Myocyte (in vitro differentiated cells): ENCODE measurements around the gene MTHFR. TPM values are rescaled to one million over a fixed set of nuclear protein-coding genes. Genes with fewer than 3 reads are reported as not detected.

Source experiments
- DNase-seq: peaks from one replicate; pipeline ENCODE4 v3.0.0-alpha.2; 2012; ENCODE audit warnings: low read depth
- polyA plus RNA-seq: library from polyadenylated mRNA; unstranded; fragments of >200 nt; gene quantifications from one replicate; pipeline ENCODE4 v1.2.1, GENCODE V29; 2012; ENCODE audit warnings: missing spikeins
- total RNA-seq: library from RNA; depleted of rRNA; stranded (reverse); fragments of >200 nt; gene quantifications from 2 replicates; pipeline ENCODE4 v1.2.3, GENCODE V29; 2014

The MTHFR gene
- 32.5 and 39.6 TPM in 2 replicates for total RNA-seq
- 16.6 TPM for polyA plus RNA-seq

DNA sequence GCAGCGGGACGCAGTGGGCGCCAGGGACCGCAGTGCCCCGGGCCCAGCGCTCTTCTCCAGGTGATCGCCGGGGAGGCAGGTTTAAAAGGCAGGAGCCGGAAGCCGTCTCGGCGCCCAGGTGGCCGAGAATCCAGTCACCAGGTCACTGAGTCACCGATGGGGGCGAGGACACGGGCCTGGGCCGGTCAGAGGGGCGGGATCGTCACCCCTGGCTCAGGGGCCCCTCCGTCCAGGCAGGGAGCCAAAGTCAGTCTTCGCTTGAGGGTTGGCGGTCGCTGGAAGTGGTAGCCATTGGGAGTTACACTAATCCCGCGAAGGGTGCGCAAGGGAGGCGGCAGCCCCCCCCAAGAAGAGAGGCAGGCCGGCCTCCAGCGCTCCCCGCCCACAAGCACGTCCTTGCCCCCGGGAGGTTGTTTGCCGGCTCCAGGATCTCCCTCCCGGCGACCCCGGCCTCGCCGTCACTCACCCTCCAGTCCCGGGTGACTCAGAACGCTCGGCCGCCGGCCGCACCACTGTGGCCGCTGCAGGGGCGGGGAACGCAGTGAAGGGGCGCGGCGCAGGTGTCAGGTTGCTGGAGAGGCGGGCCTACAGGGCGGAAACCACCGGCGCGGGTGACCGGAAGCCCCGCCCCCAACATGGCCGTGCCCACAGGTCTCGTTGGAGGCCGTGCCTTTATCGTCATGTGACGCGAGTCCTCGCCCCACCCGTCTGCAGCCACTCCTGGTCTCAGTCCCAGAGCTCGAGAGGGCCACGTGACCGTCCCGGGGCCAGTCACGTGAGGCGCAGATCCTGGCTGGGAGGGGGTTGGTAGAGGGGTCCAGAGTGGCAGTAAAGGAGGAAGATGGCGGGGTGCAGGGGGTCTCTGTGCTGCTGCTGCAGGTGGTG, at the start of gene MTHFR, which contains the start of gene CLCN6:
TSS of gene MTHFR (minus strand) at position 543 of the 885 bp plus-strand sequence. CDS start 2,848 bp downstream, outside the sequence.
TSS of gene CLCN6 (plus strand) at position 770 of the 885 bp plus-strand sequence. CDS start at position 842, 72 bp downstream.
- DNase-seq, result peak; percentile 99

DNA sequence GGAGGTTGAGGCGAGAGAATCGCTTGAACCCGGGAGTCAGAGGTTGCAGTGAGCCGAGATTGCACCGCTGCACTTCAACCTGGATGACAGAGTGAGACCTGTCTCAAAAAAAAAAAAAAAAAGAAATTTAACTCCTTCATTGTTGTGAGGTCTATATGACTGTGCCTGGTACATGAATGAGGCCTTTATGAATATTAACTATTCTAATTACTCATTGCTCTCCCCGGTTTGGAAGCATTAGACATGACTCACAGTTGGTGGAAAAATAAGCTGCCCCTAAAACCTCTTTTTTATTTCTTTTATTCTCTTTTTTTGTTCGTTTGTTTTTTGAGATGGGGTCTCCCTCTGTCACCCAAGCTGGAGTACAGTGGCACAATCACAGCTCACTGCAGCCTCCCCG, 49.7 kb upstream of the MTHFR start:
- DNase-seq, result no peak

DNA sequence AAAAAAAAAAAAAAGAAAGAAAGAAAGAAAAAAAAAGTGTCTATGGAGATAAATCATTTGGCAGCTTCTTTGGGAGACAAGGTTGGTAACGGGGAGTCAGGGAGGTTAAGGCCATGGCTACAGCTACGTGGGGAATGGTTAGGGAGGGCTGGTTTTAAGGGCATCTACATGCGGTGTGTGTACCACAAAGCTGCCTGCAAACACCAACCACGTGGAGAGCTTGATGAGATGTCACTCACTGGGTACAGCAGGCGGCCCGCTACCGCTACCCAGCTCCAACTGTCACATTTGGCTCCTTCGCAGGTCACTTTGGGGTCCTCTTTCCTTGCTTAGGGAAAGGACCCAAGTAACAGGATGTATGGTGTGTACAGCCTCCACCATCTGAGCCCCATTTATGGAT, 48.8 kb upstream of the MTHFR start:
- no peak for DNase-seq

DNA sequence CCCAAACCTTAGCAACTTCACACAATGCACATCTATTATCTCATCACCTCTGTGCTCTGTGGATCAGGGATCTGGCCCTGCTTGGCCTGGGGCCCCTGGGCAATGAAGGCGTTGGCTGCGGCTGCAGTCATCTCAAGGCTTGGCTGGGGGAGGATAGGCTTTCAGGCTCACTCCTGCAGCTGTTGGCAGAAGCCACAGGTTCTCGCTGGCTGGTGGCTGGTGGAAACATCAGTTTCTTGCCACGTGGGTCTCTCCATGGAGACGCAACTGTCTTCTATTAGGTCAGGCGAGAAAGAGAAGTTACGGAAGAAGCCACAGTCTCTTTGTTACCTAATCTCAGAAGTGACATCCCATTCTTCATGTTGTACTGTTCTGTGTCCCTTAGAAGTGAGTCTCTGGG, 45.4 kb upstream of the MTHFR start:
- DNase-seq, result peak; percentile 90

DNA sequence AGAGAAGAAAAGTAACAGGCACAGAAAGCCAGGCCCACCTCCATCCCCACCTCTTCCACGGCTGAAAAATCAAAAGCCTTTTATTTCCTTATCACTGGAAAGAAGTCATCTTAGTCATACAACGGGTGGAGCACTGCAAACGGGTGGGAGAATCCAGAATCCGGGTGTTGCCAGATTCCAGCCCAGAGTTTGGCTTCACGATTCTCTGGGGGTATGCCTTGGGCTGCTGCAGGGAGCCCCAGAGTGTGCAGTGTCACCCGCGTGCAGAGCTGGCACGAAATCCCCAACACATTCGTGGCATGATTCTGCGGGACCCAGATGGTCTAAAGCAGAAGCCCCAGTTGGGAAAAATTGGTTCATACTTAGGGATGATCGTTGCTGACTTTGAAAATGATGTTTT, 44.4 kb upstream of the MTHFR start:
- no peak for DNase-seq

DNA sequence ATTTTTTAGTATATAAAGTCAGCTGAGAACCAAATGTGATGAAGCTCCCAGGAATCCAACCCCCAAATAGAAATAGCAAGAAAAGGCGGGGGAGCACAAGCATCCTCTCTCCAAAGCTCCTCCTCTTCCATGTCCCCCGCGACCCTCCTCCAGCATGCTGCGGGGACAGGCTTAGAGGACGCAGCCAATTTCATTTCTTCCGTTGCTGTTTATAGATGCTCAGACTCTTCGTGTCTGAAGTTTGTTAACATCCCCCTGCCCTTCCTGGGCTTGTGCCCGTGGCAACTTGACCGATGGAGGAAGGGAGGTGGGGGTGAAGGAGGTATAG, 42.6 kb upstream of the MTHFR start:
- DNase-seq, result no peak

DNA sequence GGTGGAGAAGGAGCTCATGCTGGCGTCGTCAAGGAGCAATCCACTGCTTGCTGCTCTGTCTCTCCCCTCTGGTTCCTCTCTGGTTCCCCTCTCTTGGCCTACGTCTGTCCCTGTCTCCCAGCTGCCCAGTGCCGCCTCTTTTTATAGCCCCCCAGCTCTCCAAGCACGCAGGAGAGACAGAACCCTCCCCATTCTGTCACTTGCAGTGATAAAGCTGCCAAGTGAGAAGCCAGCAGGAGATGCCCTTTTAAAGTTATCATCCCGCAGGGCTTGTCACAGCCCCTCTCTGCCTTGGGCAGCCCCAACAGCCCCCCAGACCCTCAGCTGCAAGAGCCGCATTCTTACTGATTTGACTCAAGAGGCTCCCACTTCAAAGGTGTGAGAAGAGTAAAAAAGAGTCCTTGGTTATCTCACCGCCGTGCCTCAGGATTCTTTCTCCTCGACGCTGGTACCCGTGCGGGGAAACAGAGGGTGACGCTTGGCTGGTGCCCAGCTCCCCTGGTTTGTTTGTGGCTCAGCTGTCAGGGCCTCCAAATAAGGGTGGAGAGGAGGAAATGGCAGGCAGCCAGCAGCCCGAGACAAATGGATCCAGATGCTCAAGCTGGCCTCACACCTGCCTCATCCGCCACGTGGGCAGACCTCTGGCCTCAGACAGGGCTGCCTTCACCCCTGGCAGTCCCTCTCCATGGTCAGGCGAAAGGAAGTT, 42.1 kb upstream of the MTHFR start, which contains the start of gene NPPA:
TSS of gene NPPA (minus strand) at position 117 of the 706 bp plus-strand sequence. CDS start at position 18, 99 bp downstream.
- peak; percentile 89 for DNase-seq

DNA sequence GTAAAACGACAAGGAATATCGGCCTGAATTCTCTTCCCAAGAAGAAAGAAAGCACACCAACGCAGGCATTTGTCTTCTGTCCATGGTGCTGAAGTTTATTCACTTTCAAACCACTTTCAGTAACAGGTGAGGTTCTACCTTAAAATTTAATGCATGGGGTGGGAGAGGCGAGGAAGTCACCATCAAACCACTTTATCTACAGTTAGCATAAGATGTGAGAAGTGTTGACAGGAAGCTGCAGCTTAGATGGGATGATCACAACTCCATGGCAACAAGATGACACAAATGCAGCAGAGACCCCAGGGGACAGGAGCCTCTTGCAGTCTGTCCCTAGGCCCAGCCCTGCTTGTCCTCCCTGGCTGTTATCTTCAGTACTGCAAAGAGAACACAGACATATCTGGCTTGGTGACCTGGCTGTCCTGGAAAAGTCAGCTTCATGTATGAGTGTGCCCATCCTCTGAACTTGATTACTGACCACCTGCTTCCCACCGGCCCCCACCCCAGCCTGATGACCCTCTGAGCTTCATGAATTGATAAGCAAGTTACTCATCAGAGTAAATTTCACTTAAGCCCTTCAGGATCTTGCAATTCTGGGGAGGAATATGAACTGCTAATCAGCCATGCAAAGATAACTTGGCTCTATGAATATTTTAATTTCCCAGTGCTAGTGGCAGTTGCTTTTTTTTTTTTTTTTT, 40.0 kb upstream of the MTHFR start:
- DNase-seq, result peak; percentile 44

DNA sequence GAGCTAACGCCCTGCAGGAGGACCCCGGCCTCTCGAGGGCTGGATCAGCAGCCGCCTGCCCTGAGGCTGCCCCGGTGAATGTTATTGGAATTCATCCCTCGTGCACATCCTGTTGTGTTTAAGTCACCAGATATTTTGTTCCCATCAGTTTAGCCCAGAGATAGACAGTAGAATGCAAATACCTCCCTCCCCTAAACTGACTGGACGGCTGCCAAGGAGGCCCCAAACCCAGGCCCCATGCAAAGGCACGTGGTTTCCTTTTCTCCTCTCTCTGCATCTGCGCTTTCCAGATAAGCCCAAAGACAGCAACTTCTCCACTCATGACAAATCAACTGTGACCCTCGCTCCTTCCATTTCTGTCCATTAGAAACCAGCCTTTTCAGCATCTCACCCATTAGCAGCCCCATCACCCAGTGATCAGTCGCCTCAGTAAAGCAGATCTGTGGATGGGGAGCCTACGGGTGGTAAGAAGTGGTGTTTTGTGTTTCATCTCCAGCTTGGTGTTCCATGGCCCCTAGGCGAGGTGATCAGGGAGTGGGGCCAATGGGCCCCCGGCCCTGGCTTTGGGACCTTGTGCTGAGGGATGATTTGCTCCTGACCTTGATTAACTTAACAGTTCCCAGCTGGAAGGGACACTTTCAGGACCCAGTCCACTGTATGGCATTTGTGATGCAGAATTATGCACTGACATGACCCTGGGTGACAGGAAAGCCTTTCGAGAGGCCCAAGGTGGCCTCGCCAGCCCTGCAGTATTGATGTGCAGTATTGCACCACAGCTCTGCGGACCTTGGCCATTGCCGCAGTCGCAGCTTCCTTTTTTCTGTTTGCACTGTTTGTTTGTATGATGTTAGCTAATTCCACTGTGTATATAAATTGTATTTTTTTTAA, 36.6 kb upstream of the MTHFR start:
- no peak for DNase-seq

DNA sequence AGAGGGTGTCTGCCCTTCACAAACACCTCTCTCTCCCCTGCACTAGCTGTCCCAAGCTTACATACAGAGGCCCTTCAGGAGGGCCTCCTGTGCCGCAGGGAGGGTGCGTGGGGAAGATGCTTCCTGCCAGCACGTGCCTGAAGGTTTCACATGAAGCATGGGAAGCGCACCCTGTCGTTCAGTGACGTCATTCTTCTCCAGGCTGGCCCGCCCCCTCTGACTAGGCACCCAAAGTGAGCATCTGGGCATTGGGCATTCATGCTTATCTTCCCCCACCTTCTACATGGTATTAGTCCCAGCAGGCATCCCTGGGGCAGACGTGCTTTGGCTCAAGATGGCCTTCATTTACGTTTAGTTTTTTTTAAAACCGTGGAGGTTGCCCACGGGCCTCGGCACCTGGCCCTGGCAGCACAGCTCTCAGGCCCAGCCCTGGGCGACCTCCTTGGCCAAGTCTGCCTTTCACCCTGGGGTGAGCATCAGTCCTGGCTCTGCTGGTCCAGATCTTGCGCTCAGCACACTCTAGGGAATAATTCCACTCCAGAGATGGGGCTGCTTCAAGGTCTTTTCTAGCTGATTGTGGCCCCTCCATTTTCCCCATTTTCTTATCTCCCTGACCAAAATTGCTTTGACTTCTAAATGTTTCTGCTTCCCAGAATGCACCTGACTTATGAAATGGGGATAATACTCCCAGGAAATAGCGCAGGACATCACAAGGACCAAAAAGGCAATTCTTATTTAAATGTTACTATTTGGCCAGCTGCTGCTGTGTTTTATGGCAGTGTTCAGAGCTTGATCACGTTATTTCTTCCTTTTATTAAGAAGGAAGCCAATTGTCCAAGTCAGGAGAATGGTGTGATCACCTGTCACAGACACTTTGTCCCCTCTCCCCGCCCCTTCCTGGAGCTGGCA, 35.7 kb upstream of the MTHFR start:
- DNase-seq, result no peak

DNA sequence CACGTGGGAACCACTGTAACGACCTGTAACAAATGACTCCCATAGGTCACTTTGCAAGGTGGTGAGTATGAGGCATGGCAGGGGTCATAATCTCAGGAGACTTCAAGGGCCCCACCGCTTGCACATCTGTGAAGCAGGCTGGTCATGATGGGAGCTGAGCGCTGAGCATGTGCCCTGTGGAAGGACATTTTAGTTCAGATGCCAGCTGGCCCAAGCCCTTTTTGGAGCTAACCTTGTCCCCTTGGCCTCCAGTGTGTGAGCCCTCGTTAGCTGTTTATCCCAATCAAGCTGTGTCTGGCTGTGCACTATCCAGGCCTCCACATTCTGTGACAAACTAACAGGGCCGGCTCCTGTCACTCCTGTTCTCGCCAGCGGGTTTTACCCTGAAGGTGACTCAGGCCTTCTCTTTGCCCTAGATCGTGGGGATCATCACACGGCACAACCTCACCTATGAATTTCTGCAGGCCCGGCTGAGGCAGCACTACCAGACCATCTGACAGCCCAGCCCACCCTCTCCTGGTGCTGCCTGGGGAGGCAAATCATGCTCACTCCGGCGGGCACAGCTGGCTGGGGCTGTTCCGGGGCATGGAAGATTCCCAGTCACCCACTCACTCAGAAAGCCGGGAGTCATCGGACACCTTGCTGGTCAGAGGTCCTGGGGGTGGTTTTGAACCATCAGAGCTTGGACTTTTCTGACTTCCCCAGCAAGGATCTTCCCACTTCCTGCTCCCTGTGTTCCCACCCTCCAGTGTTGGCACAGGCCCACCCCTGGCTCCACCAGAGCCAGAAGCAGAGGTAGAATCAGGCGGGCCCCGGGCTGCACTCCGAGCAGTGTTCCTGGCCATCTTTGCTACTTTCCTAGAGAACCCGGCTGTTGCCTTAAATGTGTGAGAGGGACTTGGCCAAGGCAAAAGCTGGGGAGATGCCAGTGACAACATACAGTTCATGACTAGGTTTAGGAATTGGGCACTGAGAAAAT, 34.3 kb upstream of the MTHFR start:
- DNase-seq, result no peak

DNA sequence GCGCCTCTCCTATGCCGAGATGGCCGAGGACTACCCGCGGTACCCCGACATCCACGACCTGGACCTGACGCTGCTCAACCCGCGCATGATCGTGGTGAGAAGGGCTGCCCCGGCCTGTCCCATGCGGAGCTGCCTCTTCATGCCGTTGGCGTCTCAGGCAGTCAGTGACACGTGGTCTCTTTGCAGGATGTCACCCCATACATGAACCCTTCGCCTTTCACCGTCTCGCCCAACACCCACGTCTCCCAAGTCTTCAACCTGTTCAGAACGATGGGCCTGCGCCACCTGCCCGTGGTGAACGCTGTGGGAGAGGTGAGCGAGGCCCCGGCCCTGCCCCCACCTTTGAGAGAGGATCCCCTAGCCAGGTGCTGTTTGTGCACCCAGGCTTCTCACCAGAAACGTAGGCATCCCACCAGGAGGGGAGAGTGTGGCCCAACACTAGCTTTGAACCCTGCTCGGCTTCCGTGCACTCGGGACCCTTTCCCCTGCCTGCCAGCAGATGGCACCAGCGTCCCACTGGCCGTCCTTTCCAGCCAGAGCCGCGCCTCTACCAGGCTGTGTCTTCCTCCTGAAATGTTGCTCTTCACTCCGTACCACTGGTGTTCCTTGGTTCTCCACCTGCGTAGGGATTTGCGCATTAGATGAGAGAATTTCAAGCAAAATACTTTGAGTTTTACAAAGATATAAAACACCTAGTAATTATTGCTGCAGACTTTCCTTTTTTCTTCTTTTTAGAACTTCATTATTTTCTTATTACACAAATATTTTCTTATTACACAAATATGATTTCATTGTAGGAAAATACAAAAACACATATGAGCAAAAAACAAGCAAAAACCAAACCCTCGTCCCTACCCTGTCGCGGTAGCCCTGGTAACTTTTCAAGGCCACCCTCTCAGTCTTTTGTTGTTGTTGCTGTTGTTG, 32.8 kb upstream of the MTHFR start:
- DNase-seq, result peak; percentile 54

DNA sequence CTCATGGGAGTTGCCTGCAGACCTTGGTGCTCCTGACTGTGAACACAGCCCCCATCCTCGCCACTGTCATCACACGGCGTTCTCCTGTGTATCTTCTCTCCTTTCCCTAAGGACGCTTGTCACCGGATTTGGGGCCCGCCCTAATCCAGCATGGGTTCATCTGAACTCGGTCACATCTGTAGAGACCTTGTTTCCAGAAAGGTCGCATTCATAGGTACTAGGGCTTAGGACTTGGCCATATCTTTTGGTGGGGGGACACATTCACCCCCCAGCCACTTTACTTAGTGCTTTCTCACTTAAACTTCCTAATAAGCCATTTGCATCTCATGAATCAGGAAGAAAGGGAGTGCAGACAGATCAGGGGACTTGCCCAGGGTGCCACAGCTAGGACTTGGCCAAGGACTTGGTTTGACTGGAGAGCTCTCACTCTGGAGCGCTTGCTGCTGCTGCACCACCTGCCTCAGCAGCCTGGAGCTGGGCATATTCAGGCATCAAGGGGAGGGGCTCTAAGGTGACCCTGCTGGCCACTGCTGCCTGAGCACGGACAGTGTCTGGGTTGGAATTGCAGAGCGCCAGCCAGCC, 32.1 kb upstream of the MTHFR start:
- no peak for DNase-seq

DNA sequence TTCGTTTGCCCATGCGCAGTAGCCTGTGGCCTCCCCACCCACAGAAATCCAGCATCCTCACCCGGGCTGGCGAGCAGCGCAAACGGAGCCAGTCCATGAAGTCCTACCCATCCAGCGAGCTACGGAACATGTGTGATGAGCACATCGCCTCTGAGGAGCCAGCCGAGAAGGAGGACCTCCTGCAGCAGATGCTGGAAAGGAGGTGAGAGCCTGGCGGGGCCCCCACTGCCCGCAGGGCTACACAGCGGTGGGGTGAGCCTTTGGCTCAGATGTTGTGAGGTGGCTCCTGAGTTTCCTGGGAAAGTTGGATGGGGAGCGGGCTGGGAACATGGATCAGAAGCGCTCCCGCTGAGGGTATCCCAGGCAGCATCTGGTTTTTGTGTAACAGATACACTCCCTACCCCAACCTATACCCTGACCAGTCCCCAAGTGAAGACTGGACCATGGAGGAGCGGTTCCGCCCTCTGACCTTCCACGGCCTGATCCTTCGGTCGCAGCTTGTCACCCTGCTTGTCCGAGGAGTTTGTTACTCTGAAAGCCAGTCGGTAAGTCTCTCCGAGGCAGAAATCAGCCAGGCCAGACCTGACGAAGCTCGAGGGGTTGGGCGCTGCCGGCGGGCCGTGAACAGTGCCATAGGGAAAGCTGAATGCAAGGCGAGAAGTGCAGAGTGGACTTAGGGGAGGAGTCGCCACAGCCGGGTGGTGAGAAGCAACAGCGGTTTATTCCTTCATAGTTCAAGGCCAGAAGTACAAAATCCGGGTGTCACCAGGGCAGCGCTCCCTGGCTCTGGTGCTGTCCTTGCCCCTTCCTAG, 31.4 kb upstream of the MTHFR start:
- DNase-seq, result no peak

DNA sequence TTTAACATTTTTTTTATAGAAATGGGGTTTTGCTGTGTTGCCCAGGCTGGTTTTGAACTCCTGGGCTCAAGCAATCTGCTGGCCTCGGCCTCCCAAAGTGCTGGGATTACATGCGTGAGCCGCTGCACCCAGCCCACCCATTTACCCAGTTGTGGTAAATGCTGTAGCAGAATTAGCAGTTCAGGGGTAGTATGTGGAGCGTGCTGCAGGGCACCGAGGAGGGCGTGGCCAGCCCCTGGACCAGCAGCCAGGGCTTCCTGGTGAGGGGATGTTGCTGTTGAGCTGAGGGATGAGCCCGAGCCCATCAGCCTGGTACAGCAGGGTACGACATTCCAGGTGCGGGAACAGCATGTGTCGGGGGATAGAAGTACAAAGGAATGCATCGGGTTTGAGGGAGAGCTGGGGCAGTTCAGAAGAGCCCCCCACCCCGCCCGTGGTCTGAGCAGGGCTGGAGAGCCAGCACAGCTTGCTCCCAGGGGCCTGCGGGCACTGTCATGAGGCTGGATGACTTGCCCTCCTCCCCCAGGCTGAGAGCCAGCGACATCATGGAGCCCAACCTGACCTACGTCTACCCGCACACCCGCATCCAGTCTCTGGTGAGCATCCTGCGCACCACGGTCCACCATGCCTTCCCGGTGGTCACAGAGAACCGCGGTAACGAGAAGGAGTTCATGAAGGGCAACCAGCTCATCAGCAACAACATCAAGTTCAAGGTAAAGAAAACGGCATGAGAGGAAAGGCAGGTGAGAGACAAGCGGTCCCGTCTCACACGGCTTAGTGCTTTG, 29.9 kb upstream of the MTHFR start:
- DNase-seq, result no peak
